Measurements from ENCODE around the gene CARMIL1. TPM values are rescaled to one million over a fixed set of nuclear protein-coding genes. Genes with fewer than 3 reads are reported as not detected.

Gene CARMIL1
- total and polyA plus RNA-seq, 4 donors, result 22.3 to 33.9 (median 31.6) TPM

GRCh38 chr6:25473447-25473846 is 194.3 kb downstream of the CARMIL1 start:
- Histone ChIP-seq H3K4me3 (ENCODE audit: low read length in 2 of 2) (no peak overlapping the region), H3K27me3 (ENCODE audit: control insufficient read depth in 1 of 2, insufficient read depth in 2 of 2, low read length in 1 of 2) (no peaks in the 10 kb centered on the region), H3K36me3 (ENCODE audit: control insufficient read depth in 1 of 2, insufficient read depth in 2 of 2, low read length in 1 of 2) (peaks cover 4 to 6% of the 10 kb centered on the region in 2 donors), H3K9me3 (ENCODE audit: control insufficient read depth, low read length) (no peaks in the 10 kb centered on the region), H3K27ac (ENCODE audit: low read depth in 1 of 2, low read length in 2 of 2) (no peak overlapping the region), H3K4me1 (ENCODE audit: control insufficient read depth in 1 of 2, insufficient read depth in 2 of 2, low read length in 2 of 2) (peaks cover 0 to 2% of the 10 kb centered on the region in 2 donors)
- WGBS, 2 donors, result 88 to 90% methylated on average over 3 of the region's 3 CpGs
- ATAC-seq (ENCODE audit: low FRiP score) (no peak), DNase-seq (no peak)
- intact Hi-C loops (cut with DNase I), result no loop called here

- Histone ChIP-seq H3K36me3 (ENCODE audit: control insufficient read depth in 1 of 2, insufficient read depth in 2 of 2, low read length in 1 of 2) (peaks cover 4 to 6% of the 10 kb centered on the region in 2 donors), H3K27me3 (ENCODE audit: control insufficient read depth in 1 of 2, insufficient read depth in 2 of 2, low read length in 1 of 2) (no peaks in the 10 kb centered on the region), H3K4me3 (ENCODE audit: low read length in 2 of 2) (no peak overlapping the region), H3K27ac (ENCODE audit: low read depth in 1 of 2, low read length in 2 of 2) (no peak overlapping the region), H3K4me1 (ENCODE audit: control insufficient read depth in 1 of 2, insufficient read depth in 2 of 2, low read length in 2 of 2) (no peaks in the 10 kb centered on the region), H3K9me3 (ENCODE audit: control insufficient read depth, low read length) (no peaks in the 10 kb centered on the region)
- 58 to 61% methylated on average over 3 of the region's 3 CpGs for WGBS, 2 donors
- intact Hi-C loops (cut with DNase I), result no loop called here
- no peak for DNase-seq
- no peak for ATAC-seq (ENCODE audit: low FRiP score)
Observed at GRCh38 chr6:25476126-25476525, 197.0 kb downstream of the CARMIL1 start.

GRCh38 chr6:25477006-25477590 is 197.9 kb downstream of the CARMIL1 start:
- WGBS, 2 donors, result 51 to 62% methylated on average over 4 of the region's 4 CpGs

GRCh38 chr6:25478973-25479372 is 199.8 kb downstream of the CARMIL1 start:
- no peak for ATAC-seq (ENCODE audit: low FRiP score)
- no peak overlapping the region for H3K27ac ChIP-seq (ENCODE audit: low read depth in 1 of 2, low read length in 2 of 2)
- H3K36me3 ChIP-seq (ENCODE audit: control insufficient read depth in 1 of 2, insufficient read depth in 2 of 2, low read length in 1 of 2), result peaks cover 3 to 7% of the 10 kb centered on the region in 2 donors
- H3K27me3 ChIP-seq (ENCODE audit: control insufficient read depth in 1 of 2, insufficient read depth in 2 of 2, low read length in 1 of 2), result no peaks in the 10 kb centered on the region
- no peak for DNase-seq
- WGBS, 2 donors, result 58 to 64% methylated on average over 1 of the region's 1 CpG
- no peaks in the 10 kb centered on the region for H3K4me1 ChIP-seq (ENCODE audit: control insufficient read depth in 1 of 2, insufficient read depth in 2 of 2, low read length in 2 of 2)
- H3K9me3 ChIP-seq (ENCODE audit: control insufficient read depth, low read length), result no peaks in the 10 kb centered on the region
- intact Hi-C loops (cut with DNase I), result no loop called here
- no peak overlapping the region for H3K4me3 ChIP-seq (ENCODE audit: low read length in 2 of 2)

More at GRCh38 chr6:25477006-25477590, 197.9 kb downstream of the CARMIL1 start:
- Histone ChIP-seq H3K4me1 (ENCODE audit: control insufficient read depth in 1 of 2, insufficient read depth in 2 of 2, low read length in 2 of 2) (no peaks in the 10 kb centered on the region), H3K4me3 (ENCODE audit: low read length in 2 of 2) (no peak overlapping the region), H3K9me3 (ENCODE audit: control insufficient read depth, low read length) (no peaks in the 10 kb centered on the region), H3K27me3 (ENCODE audit: control insufficient read depth in 1 of 2, insufficient read depth in 2 of 2, low read length in 1 of 2) (no peaks in the 10 kb centered on the region), H3K27ac (ENCODE audit: low read depth in 1 of 2, low read length in 2 of 2) (no peak overlapping the region), H3K36me3 (ENCODE audit: control insufficient read depth in 1 of 2, insufficient read depth in 2 of 2, low read length in 1 of 2) (peaks cover 4 to 6% of the 10 kb centered on the region in 2 donors)
- intact Hi-C loops (cut with DNase I), result no loop called here
- no peak for DNase-seq
- no peak for ATAC-seq (ENCODE audit: low FRiP score)

- Histone ChIP-seq H3K9me3 (ENCODE audit: control insufficient read depth, low read length) (no peaks in the 10 kb centered on the region), H3K36me3 (ENCODE audit: control insufficient read depth in 1 of 2, insufficient read depth in 2 of 2, low read length in 1 of 2) (peaks cover 0 to 5% of the 10 kb centered on the region in 2 donors), H3K27ac (ENCODE audit: low read depth in 1 of 2, low read length in 2 of 2) (no peak overlapping the region), H3K27me3 (ENCODE audit: control insufficient read depth in 1 of 2, insufficient read depth in 2 of 2, low read length in 1 of 2) (no peaks in the 10 kb centered on the region), H3K4me1 (ENCODE audit: control insufficient read depth in 1 of 2, insufficient read depth in 2 of 2, low read length in 2 of 2) (peaks cover 0 to 2% of the 10 kb centered on the region in 2 donors), H3K4me3 (ENCODE audit: low read length in 2 of 2) (no peak overlapping the region)
- intact Hi-C loops (cut with DNase I), result no loop called here
- ATAC-seq (ENCODE audit: low FRiP score), result no peak
- WGBS, 2 donors, result 90 to 96% methylated on average over 1 of the region's 1 CpG
- no peak for DNase-seq
Observed at GRCh38 chr6:25481267-25481666, 202.1 kb downstream of the CARMIL1 start.

GRCh38 chr6:25482996-25483395 is 203.8 kb downstream of the CARMIL1 start:
- peaks cover 0 to 5% of the 10 kb centered on the region in 2 donors for H3K36me3 ChIP-seq (ENCODE audit: control insufficient read depth in 1 of 2, insufficient read depth in 2 of 2, low read length in 1 of 2)
- no peak overlapping the region for H3K4me3 ChIP-seq (ENCODE audit: low read length in 2 of 2)
- H3K27me3 ChIP-seq (ENCODE audit: control insufficient read depth in 1 of 2, insufficient read depth in 2 of 2, low read length in 1 of 2), result no peaks in the 10 kb centered on the region
- intact Hi-C loops (cut with DNase I), result loop anchor here in 1 of 2 donors (2.0 kb wide), 1 partner anchor 208 kb away; no protein-coding TSS in a partner anchor
- peaks cover 0 to 2% of the 10 kb centered on the region in 2 donors for H3K4me1 ChIP-seq (ENCODE audit: control insufficient read depth in 1 of 2, insufficient read depth in 2 of 2, low read length in 2 of 2)
- H3K27ac ChIP-seq (ENCODE audit: low read depth in 1 of 2, low read length in 2 of 2), result no peak overlapping the region
- DNase-seq (no peak), ATAC-seq (ENCODE audit: low FRiP score) (no peak)
- 91 to 96% methylated on average over 1 of the region's 1 CpG for WGBS, 2 donors
- no peaks in the 10 kb centered on the region for H3K9me3 ChIP-seq (ENCODE audit: control insufficient read depth, low read length)

GRCh38 chr6:25483943-25484342 is 204.8 kb downstream of the CARMIL1 start:
- no peaks in the 10 kb centered on the region for H3K9me3 ChIP-seq (ENCODE audit: control insufficient read depth, low read length)
- ATAC-seq (ENCODE audit: low FRiP score) (no peak), DNase-seq (no peak)
- WGBS, 2 donors, result 86 to 88% methylated on average over 5 of the region's 5 CpGs
- H3K27me3 ChIP-seq (ENCODE audit: control insufficient read depth in 1 of 2, insufficient read depth in 2 of 2, low read length in 1 of 2), result no peaks in the 10 kb centered on the region
- no peak overlapping the region for H3K27ac ChIP-seq (ENCODE audit: low read depth in 1 of 2, low read length in 2 of 2)
- H3K4me1 ChIP-seq (ENCODE audit: control insufficient read depth in 1 of 2, insufficient read depth in 2 of 2, low read length in 2 of 2), result peaks cover 0 to 2% of the 10 kb centered on the region in 2 donors
- peaks cover 0 to 6% of the 10 kb centered on the region in 2 donors for H3K36me3 ChIP-seq (ENCODE audit: control insufficient read depth in 1 of 2, insufficient read depth in 2 of 2, low read length in 1 of 2)
- no peak overlapping the region for H3K4me3 ChIP-seq (ENCODE audit: low read length in 2 of 2)
- intact Hi-C loops (cut with DNase I), result loop anchor here in 1 of 2 donors (2.0 kb wide), 1 partner anchor 209 kb away; no protein-coding TSS in a partner anchor

GRCh38 chr6:25484900-25485299 is 205.7 kb downstream of the CARMIL1 start:
- DNase-seq (no peak), ATAC-seq (ENCODE audit: low FRiP score) (no peak)
- intact Hi-C loops (cut with DNase I), result loop anchor here in 1 of 2 donors (5.0 kb wide), 1 partner anchor 208 kb away; the partner anchor contains the start of gene CARMIL1
- 90% methylated on average over 4 of the region's 4 CpGs for WGBS, 2 donors
- H3K4me1 ChIP-seq (ENCODE audit: control insufficient read depth in 1 of 2, insufficient read depth in 2 of 2, low read length in 2 of 2), result peaks cover 0 to 2% of the 10 kb centered on the region in 2 donors
- H3K27me3 ChIP-seq (ENCODE audit: control insufficient read depth in 1 of 2, insufficient read depth in 2 of 2, low read length in 1 of 2), result no peaks in the 10 kb centered on the region
- no peak overlapping the region for H3K27ac ChIP-seq (ENCODE audit: low read depth in 1 of 2, low read length in 2 of 2)
- no peak overlapping the region for H3K4me3 ChIP-seq (ENCODE audit: low read length in 2 of 2)
- H3K9me3 ChIP-seq (ENCODE audit: control insufficient read depth, low read length), result no peaks in the 10 kb centered on the region
- peaks cover 0 to 6% of the 10 kb centered on the region in 2 donors for H3K36me3 ChIP-seq (ENCODE audit: control insufficient read depth in 1 of 2, insufficient read depth in 2 of 2, low read length in 1 of 2)

Measured in aorta (tissue), 5 donors.